Memory B cell (primary cell): ENCODE results near the gene RASSF8.

ENCODE experiments used
- ATAC-seq: fragments of 150-1000 bp; cut with Tn5 transposase; 2 replicates; pipeline ENCODE4 v1.10.0; 2021; ENCODE audit warnings: low read depth, mild to moderate bottlenecking, moderate library complexity
- DNase-seq, 2 donors: peaks; one replicate each; pipeline ENCODE4 v3.0.0; 2022; ENCODE audit warnings: low spot score in 2 of 2
- H3K27ac Mint-ChIP-seq: one replicate; pipeline ENCODE4 v1.8.0; 2022; ENCODE audit warnings: mild to moderate bottlenecking, moderate library complexity, mixed read lengths
- H3K27me3 Mint-ChIP-seq: one replicate; pipeline ENCODE4 v1.8.0; 2022; ENCODE audit warnings: mixed read lengths
- H3K36me3 Mint-ChIP-seq: one replicate; pipeline ENCODE4 v1.8.0; 2022; ENCODE audit warnings: mild to moderate bottlenecking, mixed read lengths
- H3K4me1 Mint-ChIP-seq: one replicate; pipeline ENCODE4 v1.8.0; 2022; ENCODE audit warnings: mixed read lengths
- H3K4me3 Mint-ChIP-seq: one replicate; pipeline ENCODE4 v1.8.0; 2022; ENCODE audit warnings: mild to moderate bottlenecking, moderate library complexity, mixed read lengths
- H3K9me3 Mint-ChIP-seq: one replicate; pipeline ENCODE4 v1.8.0; 2022; ENCODE audit warnings: mixed read lengths

The RASSF8 gene

GRCh38 chr12:25975179-25975578 lies 16.7 kb downstream of the RASSF8 start:
- H3K4me1 Mint-ChIP-seq: peaks cover 4% of the 10 kb centered on the region
- peaks cover 25% of the 10 kb centered on the region for H3K27me3 Mint-ChIP-seq

GRCh38 chr12:25975682-25976081 lies 17.2 kb downstream of the RASSF8 start:
- ATAC-seq (no peak), DNase-seq (no peak)
- no peaks in the 10 kb centered on the region for H3K36me3 Mint-ChIP-seq
- H3K4me3 Mint-ChIP-seq: no peak overlapping the region
- no peaks in the 10 kb centered on the region for H3K9me3 Mint-ChIP-seq
- peaks cover 4% of the 10 kb centered on the region for H3K4me1 Mint-ChIP-seq
- H3K27me3 Mint-ChIP-seq: peaks cover 20% of the 10 kb centered on the region
- H3K27ac Mint-ChIP-seq: no peak overlapping the region

More at GRCh38 chr12:25975179-25975578, 16.7 kb downstream of the RASSF8 start:
- Mint-ChIP-seq H3K4me3 (no peak overlapping the region), H3K9me3 (no peaks in the 10 kb centered on the region), H3K27ac (no peak overlapping the region), H3K36me3 (no peaks in the 10 kb centered on the region)
- ATAC-seq (no peak), DNase-seq (no peak)

- Mint-ChIP-seq H3K27me3 (peaks cover 17% of the 10 kb centered on the region), H3K4me3 (no peak overlapping the region), H3K4me1 (peaks cover 4% of the 10 kb centered on the region), H3K36me3 (no peaks in the 10 kb centered on the region), H3K9me3 (no peaks in the 10 kb centered on the region), H3K27ac (no peak overlapping the region)
- no peak for DNase-seq
- no peak for ATAC-seq
Observed at GRCh38 chr12:25976289-25976688, 17.8 kb downstream of the RASSF8 start.

- Mint-ChIP-seq H3K36me3 (no peaks in the 10 kb centered on the region), H3K27me3 (peaks cover 17% of the 10 kb centered on the region), H3K27ac (no peak overlapping the region), H3K4me1 (peaks cover 4% of the 10 kb centered on the region), H3K4me3 (no peak overlapping the region), H3K9me3 (no peaks in the 10 kb centered on the region)
- ATAC-seq (no peak), DNase-seq (no peak)
Observed at GRCh38 chr12:25977047-25977446, 18.6 kb downstream of the RASSF8 start.

GRCh38 chr12:25979059-25979458 lies 20.6 kb downstream of the RASSF8 start:
- H3K4me3 Mint-ChIP-seq: no peak overlapping the region
- H3K27me3 Mint-ChIP-seq: peaks cover 15% of the 10 kb centered on the region
- no peaks in the 10 kb centered on the region for H3K9me3 Mint-ChIP-seq
- no peak for ATAC-seq
- no peak overlapping the region for H3K27ac Mint-ChIP-seq
- DNase-seq: no peak
- H3K4me1 Mint-ChIP-seq: peaks cover under 1% of the 10 kb centered on the region
- no peaks in the 10 kb centered on the region for H3K36me3 Mint-ChIP-seq

GRCh38 chr12:25979563-25979962 lies 21.1 kb downstream of the RASSF8 start:
- H3K27me3 Mint-ChIP-seq: peaks cover 14% of the 10 kb centered on the region
- no peaks in the 10 kb centered on the region for H3K4me1 Mint-ChIP-seq
- H3K36me3 Mint-ChIP-seq: no peaks in the 10 kb centered on the region
- no peak for DNase-seq
- H3K4me3 Mint-ChIP-seq: no peak overlapping the region
- H3K9me3 Mint-ChIP-seq: no peaks in the 10 kb centered on the region
- no peak overlapping the region for H3K27ac Mint-ChIP-seq
- no peak for ATAC-seq

- ATAC-seq: no peak
- Mint-ChIP-seq H3K4me1 (no peaks in the 10 kb centered on the region), H3K27ac (no peak overlapping the region), H3K4me3 (no peak overlapping the region), H3K27me3 (peaks cover 9% of the 10 kb centered on the region), H3K36me3 (no peaks in the 10 kb centered on the region), H3K9me3 (no peaks in the 10 kb centered on the region)
- DNase-seq: no peak
Observed at GRCh38 chr12:25980035-25980434, 21.6 kb downstream of the RASSF8 start.

GRCh38 chr12:25981597-25981996 lies 23.1 kb downstream of the RASSF8 start:
- DNase-seq: no peak
- no peaks in the 10 kb centered on the region for H3K4me1 Mint-ChIP-seq
- no peak overlapping the region for H3K4me3 Mint-ChIP-seq
- no peak for ATAC-seq
- no peak overlapping the region for H3K27ac Mint-ChIP-seq
- no peaks in the 10 kb centered on the region for H3K9me3 Mint-ChIP-seq
- H3K36me3 Mint-ChIP-seq: no peaks in the 10 kb centered on the region
- H3K27me3 Mint-ChIP-seq: peaks cover 9% of the 10 kb centered on the region

GRCh38 chr12:25982416-25982815 lies 23.9 kb downstream of the RASSF8 start:
- no peak for DNase-seq
- H3K27ac Mint-ChIP-seq: no peak overlapping the region
- no peak overlapping the region for H3K4me3 Mint-ChIP-seq
- no peaks in the 10 kb centered on the region for H3K4me1 Mint-ChIP-seq
- H3K27me3 Mint-ChIP-seq: peaks cover 9% of the 10 kb centered on the region
- no peak for ATAC-seq
- H3K9me3 Mint-ChIP-seq: no peaks in the 10 kb centered on the region
- no peaks in the 10 kb centered on the region for H3K36me3 Mint-ChIP-seq

GRCh38 chr12:25983625-25984024 lies 25.1 kb downstream of the RASSF8 start:
- Mint-ChIP-seq H3K9me3 (no peaks in the 10 kb centered on the region), H3K4me1 (no peaks in the 10 kb centered on the region), H3K36me3 (no peaks in the 10 kb centered on the region), H3K27ac (no peak overlapping the region), H3K27me3 (peaks cover 8% of the 10 kb centered on the region), H3K4me3 (no peak overlapping the region)
- ATAC-seq (no peak), DNase-seq (no peak)

GRCh38 chr12:25984759-25985158 lies 26.3 kb downstream of the RASSF8 start:
- Mint-ChIP-seq H3K27ac (no peak overlapping the region), H3K4me1 (no peaks in the 10 kb centered on the region), H3K27me3 (no peaks in the 10 kb centered on the region)

GRCh38 chr12:25985316-25986175 lies 27.1 kb downstream of the RASSF8 start:
- DNase-seq (no peak), ATAC-seq (no peak)
- Mint-ChIP-seq H3K36me3 (no peaks in the 10 kb centered on the region), H3K4me3 (no peak overlapping the region), H3K27me3 (no peaks in the 10 kb centered on the region), H3K9me3 (no peaks in the 10 kb centered on the region), H3K27ac (no peak overlapping the region), H3K4me1 (no peaks in the 10 kb centered on the region)

More at GRCh38 chr12:25984759-25985158, 26.3 kb downstream of the RASSF8 start:
- Mint-ChIP-seq H3K36me3 (no peaks in the 10 kb centered on the region), H3K9me3 (no peaks in the 10 kb centered on the region), H3K4me3 (no peak overlapping the region)
- no peak for DNase-seq
- no peak for ATAC-seq

GRCh38 chr12:25986180-25986579 lies 27.7 kb downstream of the RASSF8 start:
- Mint-ChIP-seq H3K27me3 (no peaks in the 10 kb centered on the region), H3K4me1 (no peaks in the 10 kb centered on the region), H3K4me3 (no peak overlapping the region), H3K36me3 (no peaks in the 10 kb centered on the region), H3K9me3 (no peaks in the 10 kb centered on the region), H3K27ac (no peak overlapping the region)
- DNase-seq (no peak), ATAC-seq (no peak)

- DNase-seq (no peak), ATAC-seq (no peak)
- Mint-ChIP-seq H3K27me3 (no peaks in the 10 kb centered on the region), H3K27ac (no peak overlapping the region), H3K4me1 (no peaks in the 10 kb centered on the region), H3K4me3 (no peak overlapping the region), H3K9me3 (no peaks in the 10 kb centered on the region), H3K36me3 (no peaks in the 10 kb centered on the region)
Observed at GRCh38 chr12:25988505-25988904, 30.0 kb downstream of the RASSF8 start.

GRCh38 chr12:25990495-25990894 lies 32.0 kb downstream of the RASSF8 start:
- DNase-seq (no peak), ATAC-seq (no peak)
- Mint-ChIP-seq H3K27me3 (no peaks in the 10 kb centered on the region), H3K27ac (no peak overlapping the region), H3K4me1 (no peaks in the 10 kb centered on the region), H3K36me3 (no peaks in the 10 kb centered on the region), H3K9me3 (no peaks in the 10 kb centered on the region), H3K4me3 (no peak overlapping the region)
